Left ventricle myocardium inferior (tissue), 1 donor: ENCODE data around the gene BABAM1. TPM values are rescaled to one million over a fixed set of nuclear protein-coding genes. Genes with fewer than 3 reads are reported as not detected.

ENCODE experiments used
- DNase-seq: peaks from one replicate; pipeline ENCODE4 v3.0.0-alpha.2; 2020
- H3K27ac ChIP-seq: fragments of 200-600 bp; replicated peaks from 2 replicates; pipeline ENCODE4 v1.8.0; 2021
- H3K27me3 ChIP-seq: fragments of 200-600 bp; 2 replicates; pipeline ENCODE4 v1.8.0; 2021; ENCODE audit warnings: low read depth
- H3K36me3 ChIP-seq: fragments of 200-600 bp; 2 replicates; pipeline ENCODE4 v1.8.0; 2021
- H3K4me1 ChIP-seq: fragments of 200-600 bp; 2 replicates; pipeline ENCODE4 v1.8.0; 2021
- H3K4me3 ChIP-seq: fragments of 200-600 bp; 2 replicates; pipeline ENCODE4 v1.8.0; 2021; ENCODE audit warnings: mild to moderate bottlenecking, moderate library complexity
- H3K9me3 ChIP-seq: fragments of 200-600 bp; replicated peaks from 2 replicates; pipeline ENCODE4 v1.8.0; 2021
- CTCF ChIP-seq: fragments of 200-600 bp; IDR thresholded peaks from 2 replicates; pipeline ENCODE4 v1.8.0; 2021; ENCODE audit warnings: antibody characterized with exemption, mild to moderate bottlenecking, borderline replicate concordance
- intact Hi-C: fragments of 100-400 bp; cut with micrococcal nuclease; formaldehyde crosslinking; loops from one replicate; pipeline ENCODE4 v1.11.0; 2022
- total RNA-seq: library from RNA; stranded (reverse); fragmentation: NEBNext Ultra II Directional; extraction: Animal tissue kit (Norgen Biotek cat#: 25700); gene quantifications from one replicate; pipeline ENCODE4 v1.2.1, GENCODE V29; 2021
- donor health status: DM: no; HTN: yes; CAD: no; lungs with severe emphysema.

The BABAM1 gene
- total RNA-seq, 1 donor from 2014 or later: 72.7 TPM

GRCh38 chr19:17227798-17228367, 39.4 kb upstream of the BABAM1 start:
- peaks cover 15% of the 10 kb centered on the region for H3K36me3 ChIP-seq
- H3K4me1 ChIP-seq: peaks cover 18% of the 10 kb centered on the region
- no peak for TF ChIP-seq CTCF
- H3K9me3 ChIP-seq: no peaks in the 10 kb centered on the region
- no peaks in the 10 kb centered on the region for H3K27me3 ChIP-seq
- H3K27ac ChIP-seq: peak overlapping the region; percentile 97
- intact Hi-C loops: no loop called here
- H3K4me3 ChIP-seq: no peak overlapping the region
- DNase-seq: no peak

GRCh38 chr19:17229890-17230289, 37.4 kb upstream of the BABAM1 start:
- no peak for DNase-seq
- intact Hi-C loops: no loop called here
- H3K27me3 ChIP-seq: no peaks in the 10 kb centered on the region
- TF ChIP-seq CTCF: no peak
- no peaks in the 10 kb centered on the region for H3K9me3 ChIP-seq
- H3K4me1 ChIP-seq: peaks cover 26% of the 10 kb centered on the region
- no peak overlapping the region for H3K27ac ChIP-seq
- peaks cover 21% of the 10 kb centered on the region for H3K36me3 ChIP-seq
- no peak overlapping the region for H3K4me3 ChIP-seq

- H3K4me1 ChIP-seq: peaks cover 33% of the 10 kb centered on the region
- intact Hi-C loops: no loop called here
- no peak for DNase-seq
- TF ChIP-seq CTCF: no peak
- no peak overlapping the region for H3K27ac ChIP-seq
- H3K4me3 ChIP-seq: no peak overlapping the region
- H3K36me3 ChIP-seq: peaks cover 21% of the 10 kb centered on the region
- no peaks in the 10 kb centered on the region for H3K9me3 ChIP-seq
- H3K27me3 ChIP-seq: no peaks in the 10 kb centered on the region
These were observed 35.0 kb upstream of the BABAM1 start for GRCh38 chr19:17232258-17232657.

GRCh38 chr19:17234911-17235299, 32.3 kb upstream of the BABAM1 start:
- intact Hi-C loops: no loop called here
- Histone ChIP-seq H3K27me3 (no peaks in the 10 kb centered on the region), H3K27ac (peak overlapping the region; percentile 87), H3K36me3 (peaks cover 40% of the 10 kb centered on the region), H3K4me3 (peak overlapping the region; percentile 72), H3K9me3 (no peaks in the 10 kb centered on the region), H3K4me1 (peaks cover 31% of the 10 kb centered on the region)
- peak; percentile 47 for DNase-seq
- no peak for TF ChIP-seq CTCF

GRCh38 chr19:17235300-17235970, 31.8 kb upstream of the BABAM1 start:
- H3K27me3 ChIP-seq: no peaks in the 10 kb centered on the region
- no peaks in the 10 kb centered on the region for H3K9me3 ChIP-seq
- DNase-seq: peak; percentile 76
- peak overlapping the region; percentile 72 for H3K4me3 ChIP-seq
- peak; percentile 67 for TF ChIP-seq CTCF
- intact Hi-C loops: no loop called here
- H3K36me3 ChIP-seq: peaks cover 45% of the 10 kb centered on the region
- peaks cover 33% of the 10 kb centered on the region for H3K4me1 ChIP-seq
- H3K27ac ChIP-seq: peak overlapping the region; percentile 87
